Spinal cord (tissue), 10 donors: ENCODE data around the gene CCDC91. TPM values are rescaled to one million over a fixed set of nuclear protein-coding genes. Genes with fewer than 3 reads are reported as not detected.
"Not testable (repeated sequence)": the region's sequence is repeated elsewhere in the genome, so short reads cannot be mapped to it uniquely, and the experiment has no call there.

Experiments used
- DNase-seq, 6 donors: peaks; one replicate each; pipeline versions ENCODE4 v3.0.0 to v3.0.0-alpha.2; 2013 to 2015; ENCODE audit warnings: low spot score in 6 of 6, low read depth in 4 of 6
- H3K27ac ChIP-seq: one replicate; pipeline ENCODE4 v1.5.1; 2013; ENCODE audit warnings: low read depth, low read length, control low read depth
- H3K27me3 ChIP-seq: one replicate; pipeline ENCODE4 v1.6.1; 2013; ENCODE audit warnings: low read length; ENCODE audit not compliant: control insufficient read depth, insufficient read depth
- H3K36me3 ChIP-seq: one replicate; pipeline ENCODE4 v1.6.1; 2013; ENCODE audit warnings: low read length; ENCODE audit not compliant: control insufficient read depth, insufficient read depth
- H3K4me1 ChIP-seq: one replicate; pipeline ENCODE4 v1.6.1; 2013; ENCODE audit warnings: low read length; ENCODE audit not compliant: control insufficient read depth, insufficient read depth
- H3K4me3 ChIP-seq: one replicate; pipeline ENCODE4 v1.5.1; 2013; ENCODE audit warnings: low read depth, low read length, control low read depth
- H3K9me3 ChIP-seq: one replicate; pipeline ENCODE4 v1.6.1; 2013; ENCODE audit warnings: low read length; ENCODE audit not compliant: control insufficient read depth, insufficient read depth
- WGBS: methylation state at CpG from one replicate; pipeline ENCODE4 v1.1.5; 2013; ENCODE audit warnings: missing lambda C conversion rate; ENCODE audit not compliant: insufficient coverage; 5-methylcytosine and 5-hydroxymethylcytosine counted together
- polyA plus RNA-seq, 2 donors: library from polyadenylated mRNA; unstranded; fragments of 120-200 nt; gene quantifications; one replicate each; pipeline ENCODE4 v1.2.1, GENCODE V29; 2013; ENCODE audit not compliant: insufficient read length in 2 of 2
- total RNA-seq, 2 donors: library from RNA; depleted of rRNA in 1 of 2; stranded (reverse); fragments of 120-200 nt in 1 of 2; fragments of >200 nt in 1 of 2; gene quantifications; one replicate each; pipeline versions ENCODE4 v1.2.3 to v1.2.4, GENCODE V29; 2013 to 2014
- donor health status: healthy.

Gene CCDC91
- total and polyA plus RNA-seq, 4 donors = 29.8 to 64.9 (median 46.6) TPM

- Histone ChIP-seq H3K27ac (no peak overlapping the region), H3K4me3 (no peak overlapping the region), H3K27me3 (no peaks in the 10 kb centered on the region), H3K36me3 (no peaks in the 10 kb centered on the region), H3K4me1 (no peaks in the 10 kb centered on the region), H3K9me3 (no peaks in the 10 kb centered on the region)
- DNase-seq = no peak
- no CpG with 5 or more reads among the region's 2 CpGs for WGBS
These were observed 75.3 kb downstream of the CCDC91 start for GRCh38 chr12:28265435-28266042.

GRCh38 chr12:28267920-28268607, 77.8 kb downstream of the CCDC91 start:
- 100% methylated on average over 2 of the region's 5 CpGs for WGBS
- not testable (repeated sequence) for H3K9me3 ChIP-seq, DNase-seq, H3K27ac ChIP-seq, H3K4me1 ChIP-seq, H3K27me3 ChIP-seq, H3K36me3 ChIP-seq, H3K4me3 ChIP-seq

DNA sequence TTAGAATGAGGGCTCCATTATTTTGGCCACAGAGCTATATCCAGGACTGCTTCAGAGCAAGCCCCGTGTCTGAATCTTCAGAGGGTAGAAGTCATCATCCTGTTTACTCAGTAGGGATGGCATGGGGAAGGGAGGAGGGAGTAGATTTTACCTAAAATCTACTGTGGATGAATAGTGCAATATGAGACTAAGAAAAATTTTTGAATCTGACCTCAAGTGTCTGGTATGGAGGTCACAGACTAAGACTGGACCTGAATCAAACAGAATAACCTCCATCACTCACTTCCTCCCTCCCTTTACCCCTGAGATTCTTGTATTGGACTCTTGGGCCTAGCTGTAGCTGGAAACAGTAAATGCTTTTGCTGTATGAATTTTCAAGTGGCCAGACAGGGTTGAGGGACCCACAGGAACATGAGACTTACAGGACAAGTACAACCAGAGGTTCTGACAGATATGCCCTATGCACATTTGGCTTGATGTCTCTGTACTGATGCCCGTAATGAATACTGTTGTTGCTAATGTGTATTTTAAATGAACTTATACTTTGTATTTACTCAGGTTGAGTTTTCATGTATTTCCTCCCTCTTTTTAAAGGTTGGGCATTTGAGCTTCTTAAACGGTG, 78.5 kb downstream of the CCDC91 start:
- Histone ChIP-seq H3K4me1 (no peaks in the 10 kb centered on the region), H3K27me3 (no peaks in the 10 kb centered on the region), H3K36me3 (no peaks in the 10 kb centered on the region), H3K4me3 (no peak overlapping the region), H3K27ac (no peak overlapping the region), H3K9me3 (peaks cover 7% of the 10 kb centered on the region)
- DNase-seq = no peak
- WGBS = 89% methylated on average over 1 of the region's 3 CpGs

DNA sequence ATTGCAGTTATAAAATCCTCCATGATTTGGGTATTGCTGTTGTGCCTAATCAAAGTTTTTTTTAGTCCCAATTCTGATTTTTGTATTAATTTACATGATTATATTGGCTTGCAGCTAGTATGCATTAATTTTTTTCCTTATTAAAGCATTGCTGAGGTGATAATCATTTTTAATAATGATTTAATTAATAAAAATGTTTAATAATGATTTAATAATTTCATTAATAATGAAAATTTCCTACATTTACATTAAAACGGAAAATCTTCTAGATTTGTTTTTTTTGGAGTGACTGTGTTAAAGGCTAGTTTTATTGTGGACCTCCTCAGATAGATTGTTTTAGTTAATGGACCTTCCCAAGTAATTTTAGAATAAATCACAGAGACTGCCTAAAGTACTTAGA, 79.6 kb downstream of the CCDC91 start:
- H3K4me1 ChIP-seq = no peaks in the 10 kb centered on the region
- WGBS = no CpG with 5 or more reads among the region's 1 CpG
- H3K36me3 ChIP-seq = no peaks in the 10 kb centered on the region
- no peak for DNase-seq
- no peak overlapping the region for H3K4me3 ChIP-seq
- peaks cover 7% of the 10 kb centered on the region for H3K9me3 ChIP-seq
- no peaks in the 10 kb centered on the region for H3K27me3 ChIP-seq
- no peak overlapping the region for H3K27ac ChIP-seq

DNA sequence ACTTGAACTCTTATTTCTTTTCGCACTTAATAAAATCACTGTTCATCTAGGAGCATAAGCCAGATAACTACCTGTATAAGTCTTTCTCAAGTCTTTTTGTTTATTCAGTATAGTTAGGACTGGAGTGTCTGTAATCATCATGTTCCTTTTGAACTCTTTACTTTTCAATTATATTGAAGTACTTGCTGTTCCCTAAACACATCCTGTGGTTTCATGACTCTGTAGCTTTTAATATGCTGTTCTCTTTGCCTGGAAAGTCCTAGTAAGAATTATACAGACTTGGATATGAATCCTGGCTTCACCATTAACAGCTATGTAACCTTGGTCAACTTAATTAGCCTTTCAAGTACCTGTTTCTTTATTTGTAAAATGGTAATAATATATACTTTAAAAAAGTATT, 88.2 kb downstream of the CCDC91 start:
- no peak for DNase-seq
- Histone ChIP-seq H3K9me3 (peaks cover 8% of the 10 kb centered on the region), H3K4me3 (no peak overlapping the region), H3K27me3 (no peaks in the 10 kb centered on the region), H3K4me1 (no peaks in the 10 kb centered on the region), H3K36me3 (no peaks in the 10 kb centered on the region), H3K27ac (no peak overlapping the region)
- no CpG with 5 or more reads among the region's 1 CpG for WGBS

GRCh38 chr12:28278960-28279359, 88.7 kb downstream of the CCDC91 start:
- H3K36me3 ChIP-seq = no peaks in the 10 kb centered on the region
- DNase-seq = no peak
- H3K27me3 ChIP-seq = no peaks in the 10 kb centered on the region
- no peaks in the 10 kb centered on the region for H3K4me1 ChIP-seq
- H3K4me3 ChIP-seq = no peak overlapping the region
- WGBS = no CpG with 5 or more reads among the region's 1 CpG
- H3K9me3 ChIP-seq = peaks cover 8% of the 10 kb centered on the region
- no peak overlapping the region for H3K27ac ChIP-seq

DNA sequence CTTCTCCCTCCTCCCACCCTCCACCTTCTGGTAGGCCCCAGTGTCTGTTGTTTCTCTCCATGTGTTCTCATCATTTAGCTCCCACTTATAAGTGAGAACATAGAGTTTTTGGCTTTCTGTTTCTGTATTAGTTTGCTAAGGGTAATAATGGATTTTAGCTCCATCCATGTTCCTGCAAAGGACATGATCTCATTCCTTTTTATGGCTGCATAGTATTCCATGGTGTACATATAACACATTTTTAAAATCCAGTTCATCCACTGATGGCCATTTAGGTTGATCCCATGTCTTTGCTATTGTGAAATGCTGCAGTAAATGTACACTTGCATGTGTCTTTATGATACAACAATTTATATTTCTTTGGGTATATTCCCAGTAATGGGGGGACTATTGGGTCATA, 96.1 kb downstream of the CCDC91 start:
- H3K36me3 ChIP-seq = no peaks in the 10 kb centered on the region
- H3K4me1 ChIP-seq = no peaks in the 10 kb centered on the region
- no peaks in the 10 kb centered on the region for H3K27me3 ChIP-seq
- no peak overlapping the region for H3K4me3 ChIP-seq
- H3K9me3 ChIP-seq = peaks cover 16% of the 10 kb centered on the region
- no peak for DNase-seq
- no peak overlapping the region for H3K27ac ChIP-seq

- no peaks in the 10 kb centered on the region for H3K36me3 ChIP-seq
- DNase-seq = no peak
- H3K4me1 ChIP-seq = no peaks in the 10 kb centered on the region
- no peak overlapping the region for H3K4me3 ChIP-seq
- no peaks in the 10 kb centered on the region for H3K27me3 ChIP-seq
- no peak overlapping the region for H3K27ac ChIP-seq
- H3K9me3 ChIP-seq = peaks cover 8% of the 10 kb centered on the region
These were observed 100.0 kb downstream of the CCDC91 start for GRCh38 chr12:28290262-28290661.

DNA sequence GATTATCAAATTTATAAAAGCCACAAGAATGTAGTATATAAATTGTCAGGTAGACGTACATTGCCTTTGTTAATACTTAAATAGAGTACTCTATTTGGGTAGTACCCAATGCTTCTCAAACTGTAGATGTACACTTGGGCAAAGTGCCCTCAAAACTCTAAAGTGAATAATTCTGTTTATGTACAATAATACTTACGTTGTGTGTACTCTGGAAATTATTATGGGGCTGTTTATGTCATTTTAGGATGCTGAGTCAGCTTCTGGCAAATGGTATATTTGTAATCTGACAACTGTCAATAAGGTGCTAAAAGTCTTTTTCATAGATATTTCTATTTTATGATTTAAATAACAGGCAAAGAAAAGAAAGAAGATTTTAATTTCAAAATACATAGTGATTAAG, 102.4 kb downstream of the CCDC91 start:
- no peak overlapping the region for H3K4me3 ChIP-seq
- no peaks in the 10 kb centered on the region for H3K36me3 ChIP-seq
- H3K27me3 ChIP-seq = no peaks in the 10 kb centered on the region
- no peak overlapping the region for H3K27ac ChIP-seq
- no peaks in the 10 kb centered on the region for H3K4me1 ChIP-seq
- peaks cover 6% of the 10 kb centered on the region for H3K9me3 ChIP-seq
- WGBS = no CpG with 5 or more reads among the region's 2 CpGs
- no peak for DNase-seq

DNA sequence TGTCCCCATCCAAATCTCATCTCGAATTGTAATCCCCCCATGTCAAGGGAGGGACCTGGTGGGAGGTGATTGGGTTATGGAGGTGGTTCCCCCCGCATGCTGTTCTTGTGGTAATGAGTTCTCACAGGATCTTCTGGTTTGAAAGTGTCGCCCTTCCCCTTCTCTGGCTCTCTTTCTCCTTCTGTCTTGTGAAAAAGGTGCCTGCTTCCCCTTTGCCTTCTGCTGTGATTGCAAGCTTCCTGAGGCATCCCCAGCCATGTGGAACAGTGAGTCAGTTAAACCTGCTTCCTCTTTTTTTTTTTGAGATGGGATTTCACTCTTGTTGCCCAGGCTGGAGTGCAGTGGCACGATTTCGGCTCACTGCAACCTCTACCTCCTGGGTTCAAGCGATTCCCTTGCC, 104.0 kb downstream of the CCDC91 start:
- Histone ChIP-seq H3K27me3 (no peaks in the 10 kb centered on the region), H3K4me3 (no peak overlapping the region), H3K9me3 (peaks cover 6% of the 10 kb centered on the region), H3K36me3 (no peaks in the 10 kb centered on the region), H3K4me1 (no peaks in the 10 kb centered on the region), H3K27ac (no peak overlapping the region)
- WGBS = 92% methylated on average over 2 of the region's 6 CpGs
- DNase-seq = no peak
